CD14-positive monocyte (primary cell): ENCODE data around the gene ANAPC10. TPM values are rescaled to one million over a fixed set of nuclear protein-coding genes. Genes with fewer than 3 reads are reported as not detected.

Experiments used
- DNase-seq, 3 donors: peaks; one replicate each; pipeline ENCODE4 v3.0.0-alpha.2; 2011 to 2022
- H2AFZ ChIP-seq: 2 replicates; pipeline ENCODE4 v1.6.0; 2012; ENCODE audit warnings: mild to moderate bottlenecking, low read depth, low read length, inconsistent platforms; ENCODE audit not compliant: insufficient read depth, poor library complexity, severe bottlenecking
- H3K27ac ChIP-seq, 2 donors: 1 replicate in 1 of 2; 2 replicates in 1 of 2; pipeline ENCODE4 v1.5.1; 2012 to 2013; ENCODE audit warnings: low read length in 2 of 2, control low read depth in 1 of 2, inconsistent platforms in 1 of 2, low read depth in 1 of 2, mild to moderate bottlenecking in 1 of 2
- H3K27me3 ChIP-seq, 2 donors: one replicate each; pipeline versions ENCODE4 v1.6.0 to v1.6.1; 2011 to 2013; ENCODE audit warnings: low read length in 2 of 2; ENCODE audit not compliant: control insufficient read depth in 2 of 2, insufficient read depth in 2 of 2
- H3K36me3 ChIP-seq, 2 donors: replicated peaks in 1 of 2; 1 replicate in 1 of 2; 2 replicates in 1 of 2; pipeline versions ENCODE4 v1.5.1 to v1.6.1; 2012 to 2013; ENCODE audit warnings: low read length in 2 of 2, control low read depth in 1 of 2, inconsistent platforms in 1 of 2, mild to moderate bottlenecking in 1 of 2; ENCODE audit not compliant: insufficient read depth in 2 of 2, control insufficient read depth in 1 of 2
- H3K4me1 ChIP-seq, 2 donors: 1 replicate in 1 of 2; 2 replicates in 1 of 2; pipeline versions ENCODE4 v1.5.1 to v1.6.1; 2012 to 2013; ENCODE audit warnings: low read length in 2 of 2, control low read depth in 1 of 2, inconsistent platforms in 1 of 2, mild to moderate bottlenecking in 1 of 2, moderate library complexity in 1 of 2; ENCODE audit not compliant: insufficient read depth in 2 of 2, control insufficient read depth in 1 of 2
- H3K4me2 ChIP-seq: replicated peaks from 2 replicates; pipeline ENCODE3; 2012; ENCODE audit warnings: low read length, moderate library complexity, mild to moderate bottlenecking; ENCODE audit not compliant: poor library complexity, severe bottlenecking; ENCODE audit errors: extremely low read depth
- H3K4me3 ChIP-seq, 3 experiments: fragments of 200-600 bp in 1 of 3; sonication (generic) in 1 of 3; replicated peaks in 1 of 3; 1 replicate in 2 of 3; 2 replicates in 1 of 3; pipeline ENCODE4 v1.5.1; 2011 to 2013; ENCODE audit warnings: low read length in 3 of 3, mild to moderate bottlenecking in 3 of 3, control low read depth in 2 of 3, low read depth in 2 of 3, inconsistent platforms in 1 of 3, moderate library complexity in 1 of 3
- H3K79me2 ChIP-seq: 2 replicates; pipeline ENCODE4 v1.6.0; 2012; ENCODE audit warnings: mild to moderate bottlenecking, control low read depth, inconsistent platforms, low read length, moderate library complexity; ENCODE audit not compliant: insufficient read depth
- H3K9ac ChIP-seq: 2 replicates; pipeline ENCODE4 v1.6.0; 2017; ENCODE audit warnings: low read length, mild to moderate bottlenecking; ENCODE audit not compliant: insufficient read depth, poor library complexity, severe bottlenecking
- H3K9me3 ChIP-seq, 2 donors: replicated peaks in 1 of 2; 1 replicate in 1 of 2; 2 replicates in 1 of 2; pipeline versions ENCODE4 v1.5.1 to v1.6.1; 2012 to 2013; ENCODE audit warnings: low read length in 2 of 2, control low read depth in 1 of 2; ENCODE audit not compliant: control insufficient read depth in 1 of 2, insufficient read depth in 1 of 2
- H4K20me1 ChIP-seq: 2 replicates; pipeline ENCODE4 v1.6.0; 2012; ENCODE audit warnings: mild to moderate bottlenecking, low read length, control low read depth, moderate library complexity; ENCODE audit not compliant: insufficient read depth
- H3K27ac Mint-ChIP-seq, 7 donors: one replicate each; pipeline ENCODE4 v1.8.0; 2020; ENCODE audit warnings: mild to moderate bottlenecking in 7 of 7, mixed read lengths in 7 of 7, moderate library complexity in 6 of 7, inconsistent platforms in 2 of 7
- H3K27me3 Mint-ChIP-seq, 3 donors: one replicate each; pipeline ENCODE4 v1.8.0; 2021 to 2022; ENCODE audit warnings: low read depth in 3 of 3, mild to moderate bottlenecking in 3 of 3, mixed read lengths in 3 of 3, moderate library complexity in 3 of 3, inconsistent platforms in 1 of 3
- H3K36me3 Mint-ChIP-seq, 2 donors: one replicate each; pipeline ENCODE4 v1.8.0; 2020; ENCODE audit warnings: mixed read lengths in 2 of 2, inconsistent platforms in 1 of 2, mild to moderate bottlenecking in 1 of 2
- H3K4me1 Mint-ChIP-seq: one replicate; pipeline ENCODE4 v1.8.0; 2020; ENCODE audit warnings: mild to moderate bottlenecking, mixed read lengths
- H3K4me3 Mint-ChIP-seq, 2 donors: one replicate each; pipeline ENCODE4 v1.8.0; 2020; ENCODE audit warnings: mild to moderate bottlenecking in 2 of 2, mixed read lengths in 2 of 2, moderate library complexity in 1 of 2
- H3K9me3 Mint-ChIP-seq, 7 donors: one replicate each; pipeline ENCODE4 v1.8.0; 2020 to 2022; ENCODE audit warnings: mixed read lengths in 7 of 7, mild to moderate bottlenecking in 6 of 7, moderate library complexity in 6 of 7, inconsistent platforms in 2 of 7
- WGBS: methylation state at CpG from one replicate; pipeline ENCODE4 v1.1.5; 2013; ENCODE audit warnings: missing lambda C conversion rate; ENCODE audit not compliant: insufficient coverage; 5-methylcytosine and 5-hydroxymethylcytosine counted together
- intact Hi-C, 2 donors: fragments of 100-400 bp; cut with micrococcal nuclease; formaldehyde crosslinking; loops; one replicate each; pipeline versions ENCODE4 v1.15.0 to v1.15.1; 2023
- polyA plus RNA-seq, 3 donors: library from polyadenylated mRNA; depleted of rRNA in 1 of 3; unstranded in 2 of 3; stranded (reverse) in 1 of 3; fragments of 300-500 nt in 2 of 3; fragments of >200 nt in 1 of 3; fragmentation: Illumina TruSeq in 2 of 3; gene quantifications; 1 replicate in 2 of 3; 2 replicates in 1 of 3; pipeline ENCODE4 v1.2.3, GENCODE V29; 2012 to 2021
- TF ChIP-seq, protein P1 (sequence below): fragments of 200-600 bp; IDR thresholded peaks from one replicate; pipeline ENCODE4 v1.8.0; 2022; ENCODE audit warnings: antibody characterized with exemption, mild to moderate bottlenecking

ANAPC10 gene
- polyA plus RNA-seq, 3 donors, result 11.1 to 25.4 (median 21.3) TPM

DNA sequence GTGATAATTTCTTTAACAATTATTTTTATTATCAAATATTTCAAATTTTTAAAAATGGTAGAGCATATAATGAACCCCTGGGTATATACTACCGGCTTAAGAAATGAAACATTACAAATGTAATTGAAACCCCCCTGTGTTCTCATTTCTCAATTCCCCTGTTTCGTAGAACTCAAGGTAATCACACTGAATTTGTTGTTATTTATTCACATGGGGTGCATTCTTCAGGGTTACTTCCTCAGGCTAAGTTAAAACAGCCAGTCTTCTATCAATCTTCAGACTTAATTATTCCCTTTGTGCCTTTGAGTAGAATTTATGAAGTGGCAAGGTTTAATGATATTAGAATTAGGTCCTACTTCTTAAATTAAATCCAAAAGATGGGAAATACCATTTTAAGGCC lies 128.2 kb downstream of the ANAPC10 start:
- Histone ChIP-seq H4K20me1 (no peaks in the 10 kb centered on the region), H3K9me3 (no peaks in the 10 kb centered on the region), H3K4me3 (no peak overlapping the region), H2AFZ (no peak overlapping the region), H3K79me2 (no peaks in the 10 kb centered on the region), H3K4me1 (no peaks in the 10 kb centered on the region), H3K27me3 (no peaks in the 10 kb centered on the region), H3K4me2 (no peak overlapping the region), H3K27ac (no peak overlapping the region), H3K9ac (no peak overlapping the region), H3K36me3 (no peaks in the 10 kb centered on the region)
- H3K27me3 Mint-ChIP-seq, result no peaks in the 10 kb centered on the region
- peaks cover 0 to 2% (median 0%) of the 10 kb centered on the region in 7 donors for H3K9me3 Mint-ChIP-seq
- H3K27ac Mint-ChIP-seq, result no peak overlapping the region
- intact Hi-C loops, result no loop called here
- no peaks in the 10 kb centered on the region for H3K36me3 Mint-ChIP-seq
- TF ChIP-seq, protein P1, sequence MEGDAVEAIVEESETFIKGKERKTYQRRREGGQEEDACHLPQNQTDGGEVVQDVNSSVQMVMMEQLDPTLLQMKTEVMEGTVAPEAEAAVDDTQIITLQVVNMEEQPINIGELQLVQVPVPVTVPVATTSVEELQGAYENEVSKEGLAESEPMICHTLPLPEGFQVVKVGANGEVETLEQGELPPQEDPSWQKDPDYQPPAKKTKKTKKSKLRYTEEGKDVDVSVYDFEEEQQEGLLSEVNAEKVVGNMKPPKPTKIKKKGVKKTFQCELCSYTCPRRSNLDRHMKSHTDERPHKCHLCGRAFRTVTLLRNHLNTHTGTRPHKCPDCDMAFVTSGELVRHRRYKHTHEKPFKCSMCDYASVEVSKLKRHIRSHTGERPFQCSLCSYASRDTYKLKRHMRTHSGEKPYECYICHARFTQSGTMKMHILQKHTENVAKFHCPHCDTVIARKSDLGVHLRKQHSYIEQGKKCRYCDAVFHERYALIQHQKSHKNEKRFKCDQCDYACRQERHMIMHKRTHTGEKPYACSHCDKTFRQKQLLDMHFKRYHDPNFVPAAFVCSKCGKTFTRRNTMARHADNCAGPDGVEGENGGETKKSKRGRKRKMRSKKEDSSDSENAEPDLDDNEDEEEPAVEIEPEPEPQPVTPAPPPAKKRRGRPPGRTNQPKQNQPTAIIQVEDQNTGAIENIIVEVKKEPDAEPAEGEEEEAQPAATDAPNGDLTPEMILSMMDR, result no peak
- H3K4me1 Mint-ChIP-seq, result no peaks in the 10 kb centered on the region
- no peak overlapping the region for H3K4me3 Mint-ChIP-seq
- no CpG with 5 or more reads among the region's 2 CpGs for WGBS
- no peak for DNase-seq

DNA sequence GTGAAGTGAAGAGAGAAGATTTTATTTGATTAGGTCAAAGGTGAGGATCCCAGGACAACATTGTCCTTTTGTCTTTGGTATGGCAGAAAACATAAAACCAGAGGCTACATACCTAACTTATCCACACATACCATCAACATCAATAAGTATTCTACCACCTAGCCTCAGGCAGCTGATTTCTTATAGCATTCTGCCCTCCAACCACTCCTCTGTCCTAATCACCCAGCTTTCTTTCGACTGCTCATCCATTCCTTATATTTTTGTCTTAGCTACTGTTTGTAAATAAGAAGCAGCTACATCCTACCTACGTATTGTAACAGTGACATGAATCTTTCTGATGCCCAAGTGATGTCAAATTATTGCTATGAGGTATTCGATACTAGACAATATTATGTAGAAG lies 129.4 kb downstream of the ANAPC10 start:
- H3K4me1 Mint-ChIP-seq, result no peaks in the 10 kb centered on the region
- no peak overlapping the region for H2AFZ ChIP-seq
- H3K27ac Mint-ChIP-seq, result no peak overlapping the region
- H3K4me2 ChIP-seq, result no peak overlapping the region
- TF ChIP-seq, protein P1, result no peak
- no peak overlapping the region for H3K27ac ChIP-seq
- H4K20me1 ChIP-seq, result no peaks in the 10 kb centered on the region
- no peaks in the 10 kb centered on the region for H3K79me2 ChIP-seq
- no peaks in the 10 kb centered on the region for H3K9me3 ChIP-seq
- no peak overlapping the region for H3K9ac ChIP-seq
- peaks cover 0 to 2% (median 0%) of the 10 kb centered on the region in 7 donors for H3K9me3 Mint-ChIP-seq
- no peaks in the 10 kb centered on the region for H3K36me3 ChIP-seq
- H3K36me3 Mint-ChIP-seq, result no peaks in the 10 kb centered on the region
- intact Hi-C loops, result no loop called here
- no peak for DNase-seq
- no peaks in the 10 kb centered on the region for H3K27me3 Mint-ChIP-seq
- H3K4me3 ChIP-seq, result no peak overlapping the region
- WGBS, result no CpG with 5 or more reads among the region's 3 CpGs
- no peaks in the 10 kb centered on the region for H3K4me1 ChIP-seq
- no peak overlapping the region for H3K4me3 Mint-ChIP-seq
- H3K27me3 ChIP-seq, result no peaks in the 10 kb centered on the region
